D341Med (cell line): Measurements from ENCODE around the gene ANKRD33B.
A peak's percentile ranks its signal among the peaks of the same experiment; 100 is the strongest.

Experiments
- DNase-seq: peaks from one replicate; pipeline ENCODE4 v3.0.0; 2012; ENCODE audit warnings: low spot score

ANKRD33B gene

GRCh38 chr5:10579536-10580521, 16.0 kb downstream of the ANKRD33B start:
- peak; percentile 9 for DNase-seq

- DNase-seq = no peak
These were observed 16.9 kb downstream of the ANKRD33B start for GRCh38 chr5:10580531-10581423.

GRCh38 chr5:10581424-10581748, 17.5 kb downstream of the ANKRD33B start:
- no peak for DNase-seq

DNA sequence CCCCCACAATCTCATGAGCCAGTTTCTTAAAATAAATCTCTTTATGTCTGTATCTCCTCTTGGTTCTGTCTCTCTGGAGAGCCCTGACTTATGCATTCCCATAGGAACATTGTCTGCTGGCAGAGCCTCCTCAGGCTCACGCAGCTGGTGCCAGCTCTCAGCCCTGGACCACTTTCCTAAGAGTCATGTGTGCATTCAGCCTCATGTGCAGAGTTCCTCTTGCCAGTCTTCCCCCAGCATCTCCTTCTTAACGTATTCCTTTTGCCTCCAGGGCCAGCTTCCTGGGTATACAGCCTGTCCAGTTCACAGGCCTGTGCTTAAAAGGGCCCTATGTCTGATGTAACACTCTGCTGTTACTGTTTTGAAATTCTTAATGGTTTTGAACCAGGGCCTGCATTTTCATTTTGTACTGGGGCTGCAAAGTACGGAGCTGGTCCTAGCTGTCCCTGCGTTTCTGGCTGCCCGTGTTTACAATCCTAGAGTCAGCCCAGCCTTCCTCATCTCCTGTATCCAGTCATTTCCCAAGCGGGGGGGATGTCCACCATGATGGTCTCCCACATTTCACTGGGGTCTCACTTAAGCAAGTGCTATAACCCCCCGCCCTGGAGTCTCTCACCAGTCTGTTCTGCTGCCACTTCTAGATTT, 18.1 kb downstream of the ANKRD33B start:
- no peak for DNase-seq

- no peak for DNase-seq
These were observed 18.6 kb downstream of the ANKRD33B start for GRCh38 chr5:10582512-10582897.

DNA sequence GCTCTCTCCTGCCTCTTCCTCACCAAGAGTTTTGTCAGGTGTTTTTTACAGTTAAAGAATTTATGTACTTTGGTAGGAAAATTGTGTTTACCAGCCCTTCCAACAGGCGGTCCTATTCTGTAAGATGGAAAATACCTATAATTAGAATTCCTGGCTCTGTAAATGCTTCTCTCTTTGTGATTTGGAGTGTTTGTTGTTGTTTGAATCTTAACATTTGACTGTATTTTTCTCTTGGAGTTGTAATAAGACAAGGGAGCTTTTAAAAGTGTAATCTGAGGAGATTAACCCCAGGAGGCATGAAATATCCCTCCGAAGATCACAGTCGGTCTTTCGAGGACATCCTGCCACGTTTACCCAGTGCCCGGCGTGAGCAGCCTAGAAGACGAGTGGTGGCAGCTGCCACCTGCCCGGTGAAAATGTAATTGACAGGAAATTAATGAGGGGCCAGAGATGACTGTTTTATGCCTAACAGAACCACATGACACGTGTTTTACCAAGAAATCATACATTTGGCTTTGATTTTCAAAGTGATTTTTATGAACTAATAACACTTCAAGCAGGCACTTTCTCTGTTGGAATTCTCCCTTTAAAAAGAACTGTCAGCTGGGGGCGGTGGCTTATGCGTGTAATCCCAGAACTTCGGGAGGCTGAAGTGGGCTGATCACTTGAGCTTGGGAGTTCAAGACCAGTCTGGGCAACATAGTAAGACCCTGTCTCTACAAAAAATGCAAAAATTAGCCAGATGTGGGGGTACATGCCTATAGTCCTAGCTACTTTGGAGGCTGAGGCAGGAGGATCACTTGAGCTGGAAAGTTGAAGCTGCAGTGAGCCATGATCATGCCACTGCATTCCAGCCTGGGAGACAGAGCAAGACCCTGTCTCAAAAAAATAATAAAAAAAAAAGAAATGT, 20.0 kb downstream of the ANKRD33B start:
- DNase-seq = peak; percentile 68

DNA sequence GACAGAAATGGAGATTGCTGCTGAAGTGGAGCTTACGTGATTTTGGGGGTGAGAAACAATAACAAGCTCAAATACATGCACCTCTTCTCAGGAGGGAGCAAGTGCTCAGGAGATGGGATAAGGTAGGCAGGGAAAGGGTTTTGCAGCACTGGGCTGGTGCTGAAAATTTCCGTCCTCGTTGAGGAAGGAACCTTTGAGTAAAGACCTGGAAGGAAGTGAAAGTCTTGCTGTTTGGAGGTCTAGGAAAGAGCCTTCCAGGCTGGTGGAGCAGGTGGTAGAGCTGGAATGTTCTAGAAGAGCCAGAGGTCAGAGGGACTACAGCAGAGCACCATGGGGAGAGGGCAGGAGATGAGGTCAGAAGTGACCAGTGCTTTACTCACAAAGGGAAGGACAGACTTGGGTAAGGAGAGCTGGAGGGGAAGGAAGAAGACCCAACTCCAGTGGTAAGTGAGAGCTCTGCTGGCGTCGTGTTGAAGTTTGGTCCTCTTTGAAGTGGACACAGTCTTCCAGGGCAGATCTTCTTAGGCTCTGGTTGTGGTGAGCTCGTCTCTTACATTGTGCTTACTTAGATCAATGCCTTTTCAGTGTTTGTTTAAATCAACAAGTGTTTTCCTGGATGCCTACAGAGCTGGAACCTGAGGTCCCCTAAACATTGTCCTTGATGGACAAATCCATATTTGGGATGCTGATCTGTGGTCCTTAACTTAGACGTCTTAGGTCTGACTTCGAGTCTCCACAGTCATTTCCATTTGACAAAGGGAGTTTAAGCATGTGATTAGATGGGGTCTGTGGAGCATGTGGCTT, 21.0 kb downstream of the ANKRD33B start:
- DNase-seq = no peak

DNA sequence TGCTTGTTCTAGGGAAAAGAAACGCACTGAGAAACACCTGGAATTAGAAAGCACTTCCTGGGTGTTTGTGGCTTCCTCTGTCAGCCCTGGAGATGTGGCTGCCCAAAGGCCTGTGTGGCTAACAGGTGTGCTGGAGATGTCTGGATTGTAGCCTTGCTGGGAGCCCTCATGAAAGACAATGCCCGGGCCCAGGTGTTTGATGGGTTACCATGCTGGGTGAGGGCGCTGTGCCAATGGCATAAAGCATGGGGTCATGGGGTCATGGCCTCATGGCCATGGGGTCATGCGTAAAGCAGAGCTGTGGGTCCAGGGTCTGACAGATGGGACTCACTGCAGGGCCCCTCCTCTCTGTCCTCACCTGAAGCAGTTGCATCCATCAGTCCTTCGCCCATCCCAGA, 21.6 kb downstream of the ANKRD33B start:
- peak; percentile 5 for DNase-seq

DNA sequence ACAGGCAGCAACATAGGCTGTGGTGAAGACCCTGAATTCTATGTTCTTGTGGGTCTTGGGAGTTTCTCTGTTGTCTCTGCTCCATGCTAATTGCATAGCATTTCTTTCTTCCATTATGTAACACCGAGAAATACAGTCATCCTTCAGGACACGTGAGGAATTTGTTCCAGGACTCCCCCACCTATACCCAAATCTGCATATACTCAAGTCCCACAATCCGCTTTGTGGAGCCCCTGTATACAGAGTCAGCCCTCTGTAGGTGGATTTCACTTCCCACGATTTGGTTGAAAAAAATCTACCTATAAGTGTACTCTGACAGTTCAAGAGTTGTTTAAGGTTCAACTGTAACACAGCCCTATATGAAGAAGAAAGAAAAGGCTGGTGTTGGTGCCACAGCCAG, 22.1 kb downstream of the ANKRD33B start:
- DNase-seq = no peak

GRCh38 chr5:10586555-10586954, 22.7 kb downstream of the ANKRD33B start:
- no peak for DNase-seq

DNA sequence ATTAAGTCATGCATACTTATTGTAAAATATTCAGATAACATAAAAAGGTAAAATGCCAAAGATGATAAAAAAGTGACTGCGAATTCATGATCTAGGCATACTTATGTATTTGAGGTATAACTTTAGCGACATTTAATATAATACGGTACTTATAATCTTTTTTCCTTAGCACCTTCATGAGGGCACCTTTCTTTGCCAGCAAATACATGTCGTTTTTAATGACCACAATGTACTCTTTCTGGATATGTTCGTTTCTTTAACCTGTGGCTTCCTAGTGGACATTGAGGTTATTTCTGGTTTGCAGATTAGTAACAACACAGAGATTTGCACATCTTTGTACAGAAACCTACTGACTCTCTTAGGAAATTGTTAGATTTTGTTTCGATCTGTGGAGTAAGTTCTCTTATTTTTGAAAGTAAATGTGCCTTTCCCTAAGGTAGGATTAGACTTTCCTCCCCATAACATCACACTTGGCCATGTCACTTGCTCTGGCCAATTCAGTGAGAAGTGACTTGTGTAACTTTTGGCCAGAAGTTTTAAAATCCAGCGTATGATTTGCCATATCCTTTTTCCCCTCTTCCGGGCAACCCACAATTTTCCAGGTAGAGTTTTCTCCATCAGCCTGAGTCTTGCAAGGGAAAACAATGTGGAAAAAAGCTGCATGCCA, 24.4 kb downstream of the ANKRD33B start:
- no peak for DNase-seq

DNA sequence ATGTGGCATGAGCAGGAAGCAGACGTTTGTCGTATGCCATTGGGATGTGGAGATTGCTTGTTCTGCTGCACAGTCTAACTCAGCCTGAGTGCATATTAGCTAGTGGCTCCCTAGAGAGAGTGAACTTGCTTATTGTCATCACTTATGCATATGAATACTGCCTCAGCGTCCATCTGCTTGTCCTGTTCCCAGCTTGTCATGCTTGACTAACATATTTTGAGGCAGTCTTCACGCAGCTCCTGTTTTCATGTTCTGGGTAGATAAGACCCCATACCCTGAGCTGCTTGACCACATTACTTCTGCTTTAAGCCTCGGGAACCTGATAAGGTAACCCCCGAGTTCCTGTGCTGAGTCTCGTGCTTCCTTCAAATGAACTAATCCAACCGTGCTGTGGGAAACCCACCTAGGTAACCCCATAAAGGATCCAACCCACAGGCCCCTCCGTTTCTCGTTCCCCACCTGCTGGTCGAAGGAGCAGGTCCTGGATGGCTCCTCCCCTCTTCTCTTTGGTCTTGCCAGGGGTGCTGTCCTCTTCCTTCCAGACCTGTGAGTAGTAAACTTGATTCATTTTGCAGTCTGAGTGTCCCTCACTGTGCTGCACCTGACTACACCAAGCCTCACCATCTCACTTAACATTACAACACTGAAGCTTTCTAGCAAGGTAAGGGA, 25.0 kb downstream of the ANKRD33B start:
- no peak for DNase-seq

- no peak for DNase-seq
These were observed 26.5 kb downstream of the ANKRD33B start for GRCh38 chr5:10590226-10590999.

GRCh38 chr5:10591159-10591558, 27.3 kb downstream of the ANKRD33B start:
- no peak for DNase-seq

- DNase-seq = no peak
These were observed 28.1 kb downstream of the ANKRD33B start for GRCh38 chr5:10591966-10592365.

- no peak for DNase-seq
These were observed 28.7 kb downstream of the ANKRD33B start for GRCh38 chr5:10592601-10593000.

GRCh38 chr5:10593531-10594181, 29.8 kb downstream of the ANKRD33B start:
- DNase-seq = peak; percentile 15

DNA sequence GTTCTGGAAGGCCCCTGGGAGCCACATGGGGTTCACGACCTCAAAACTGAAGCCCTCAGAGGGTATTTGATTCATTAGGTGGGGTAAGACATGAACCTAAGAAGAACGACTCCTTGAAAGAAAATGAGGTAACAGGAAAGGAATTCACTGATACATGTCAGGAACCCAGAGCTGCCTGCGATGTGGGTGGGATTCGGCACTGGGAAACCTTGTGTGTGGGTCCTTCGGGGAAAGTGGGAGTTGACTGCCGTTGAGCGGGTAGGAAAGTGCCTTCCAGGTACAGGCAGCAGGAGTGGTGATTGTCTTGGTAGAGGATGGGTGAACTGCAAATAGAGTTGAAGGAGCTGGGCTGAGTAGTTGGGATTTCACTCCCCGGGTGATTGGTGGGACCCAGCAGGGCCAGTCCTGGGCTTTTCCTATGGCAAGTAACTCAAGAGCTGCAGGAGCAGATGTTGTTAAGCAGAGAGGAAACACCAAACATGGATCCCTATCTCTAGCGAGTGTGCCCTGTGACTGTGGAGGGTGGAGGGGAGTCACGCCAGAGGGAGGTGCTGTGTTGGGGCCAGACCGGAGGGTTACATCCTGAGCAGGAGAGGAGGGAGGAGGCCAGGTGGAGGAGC, 30.8 kb downstream of the ANKRD33B start:
- DNase-seq = peak; percentile 9
